HepG2 (cell line): ENCODE results near the gene ASXL1. TPM values are rescaled to one million over a fixed set of nuclear protein-coding genes. Genes with fewer than 3 reads are reported as not detected.
A peak's percentile ranks its signal among the peaks of the same experiment; 100 is the strongest.

Experiments used
- CENPX ChIP-seq: sonication (generic); formaldehyde crosslinking; IDR thresholded peaks from 2 replicates; pipeline ENCODE4 v1.9.0; 2021; ENCODE audit warnings: mild to moderate bottlenecking, missing genetic modification reagents, moderate library complexity
- ESRRA ChIP-seq: sonication (generic); formaldehyde crosslinking; IDR thresholded peaks from 2 replicates; pipeline ENCODE4 v1.5.1; 2020; ENCODE audit warnings: mild to moderate bottlenecking, low read depth, missing genetic modification reagents
- FOXO1 ChIP-seq: sonication (generic); formaldehyde crosslinking; IDR thresholded peaks from 2 replicates; pipeline ENCODE4 v1.4.0; 2020; ENCODE audit warnings: missing genetic modification reagents
- IRF1 ChIP-seq: sonication (generic); formaldehyde crosslinking; IDR thresholded peaks from 2 replicates; pipeline ENCODE4 v1.4.0; 2020; ENCODE audit warnings: low read depth, mild to moderate bottlenecking, missing genetic modification reagents
- NFE2L1 ChIP-seq: sonication (generic); formaldehyde crosslinking; IDR thresholded peaks from 2 replicates; pipeline ENCODE4 v1.4.0; 2020; ENCODE audit warnings: missing genetic modification reagents, mild to moderate bottlenecking, borderline replicate concordance
- PHF21A ChIP-seq: sonication (generic); formaldehyde crosslinking; IDR thresholded peaks from 2 replicates; pipeline ENCODE4 v1.5.0; 2020; ENCODE audit warnings: mild to moderate bottlenecking, missing genetic modification reagents
- SOX13 ChIP-seq, 3 experiments: fragments of 450-650 bp in 1 of 3; sonication (generic) in 1 of 3; formaldehyde crosslinking in 1 of 3; IDR thresholded peaks in 2 of 3; conservative IDR thresholded peaks in 1 of 3; 2 replicates each; pipeline versions ENCODE4 v1.5.0 to v1.6.1; 2016 to 2020; ENCODE audit warnings: antibody characterized with exemption in 1 of 3, mild to moderate bottlenecking in 1 of 3, missing compliant biosample characterization in 1 of 3, missing genetic modification reagents in 1 of 3, moderate library complexity in 1 of 3
- SOX5 ChIP-seq: IDR thresholded peaks from 2 replicates; pipeline ENCODE4 v1.6.1; 2016; ENCODE audit warnings: borderline replicate concordance
- U2AF2 ChIP-seq: fragments of 200-400 bp; formaldehyde crosslinking; IDR thresholded peaks from 2 replicates; pipeline ENCODE4 v1.6.1; 2017; ENCODE audit warnings: low read depth, mild to moderate bottlenecking, low read length
- ZMYM3 ChIP-seq: sonication (generic); formaldehyde crosslinking; IDR thresholded peaks from 2 replicates; pipeline ENCODE4 v1.5.1; 2020; ENCODE audit warnings: mild to moderate bottlenecking, missing genetic modification reagents
- ZNF30 ChIP-seq: sonication (generic); formaldehyde crosslinking; IDR thresholded peaks from 2 replicates; pipeline ENCODE4 v1.5.0; 2020; ENCODE audit warnings: mild to moderate bottlenecking, missing genetic modification reagents
- ZNF329 ChIP-seq: sonication (generic); formaldehyde crosslinking; IDR thresholded peaks from 2 replicates; pipeline ENCODE4 v1.9.0; 2021; ENCODE audit warnings: low read depth, mild to moderate bottlenecking, missing genetic modification reagents
- ZNF468 ChIP-seq: sonication (generic); formaldehyde crosslinking; IDR thresholded peaks from 2 replicates; pipeline ENCODE4 v1.8.0; 2022; ENCODE audit warnings: mild to moderate bottlenecking, moderate library complexity, missing genetic modification reagents
- polyA plus RNA-seq, 8 experiments: library from polyadenylated mRNA; depleted of rRNA in 3 of 8; stranded (reverse) in 7 of 8; unstranded in 1 of 8; fragments of >200 nt; fragmentation: Illumina TruSeq in 4 of 8; extraction: Trizol in 4 of 8; gene quantifications; 2 replicates each; pipeline versions ENCODE4 v1.2.1 to v1.2.3, GENCODE V29; 2011 to 2016; ENCODE audit warnings: low read depth in 4 of 8, missing spikeins in 1 of 8, mixed read lengths in 1 of 8; ENCODE audit not compliant: insufficient read depth in 1 of 8
- total RNA-seq, 5 experiments: library from RNA; depleted of rRNA; stranded (reverse); fragments of >200 nt; fragmentation: Illumina TruSeq; extraction: Trizol; gene quantifications; 2 replicates each; pipeline ENCODE4 v1.2.3, GENCODE V29; 2016; ENCODE audit warnings: low read depth in 1 of 5
- TF ChIP-seq, protein P1 (sequence below), 2 experiments: fragments of 450-650 bp in 1 of 2; sonication (generic) in 1 of 2; formaldehyde crosslinking in 1 of 2; IDR thresholded peaks; 2 replicates each; pipeline versions ENCODE4 v1.6.1 to v1.8.0; 2016 to 2022; ENCODE audit warnings: antibody characterized with exemption in 1 of 2, mild to moderate bottlenecking in 1 of 2, missing genetic modification reagents in 1 of 2
- TF ChIP-seq, protein P2 (sequence below): IDR thresholded peaks from 2 replicates; pipeline ENCODE4 v1.6.1; 2016; ENCODE audit warnings: missing biosample characterization, missing genetic modification reagents, low read depth
- TF ChIP-seq, protein P3 (sequence below): fragments of 450-650 bp; IDR thresholded peaks from 2 replicates; pipeline ENCODE4 v1.6.1; 2016

The ASXL1 gene
- total and polyA plus RNA-seq, 2 of the 13 experiments (the other 11 are each of a cell fraction or from before 2014, with no cell fraction given) = 62.1 to 74.8 TPM

DNA sequence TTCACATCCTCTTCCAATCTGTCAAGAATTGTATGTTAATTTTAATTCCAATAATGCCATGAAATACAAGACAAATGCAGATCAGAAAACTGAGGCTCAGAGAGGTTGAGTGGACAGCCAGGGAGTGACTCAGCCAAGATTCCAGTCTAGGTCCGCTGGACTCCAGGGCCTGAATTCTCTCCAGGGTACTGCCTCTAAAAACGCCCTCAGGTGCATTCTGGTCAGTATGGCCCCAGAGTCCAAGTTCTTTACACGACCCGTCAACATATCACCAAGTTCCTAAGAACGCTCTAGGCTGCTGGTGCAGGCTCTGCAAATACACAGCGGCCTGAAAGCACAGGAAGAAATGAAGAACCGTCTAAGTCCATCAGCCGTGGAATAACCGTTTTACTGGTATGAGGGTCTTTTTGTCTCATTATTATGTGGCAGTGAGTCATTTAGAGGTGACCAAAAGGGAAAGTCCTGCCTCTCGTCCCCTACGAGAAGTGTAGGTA lies 709 bp upstream of the ASXL1 start (continued):
- TF ChIP-seq, protein P1, sequence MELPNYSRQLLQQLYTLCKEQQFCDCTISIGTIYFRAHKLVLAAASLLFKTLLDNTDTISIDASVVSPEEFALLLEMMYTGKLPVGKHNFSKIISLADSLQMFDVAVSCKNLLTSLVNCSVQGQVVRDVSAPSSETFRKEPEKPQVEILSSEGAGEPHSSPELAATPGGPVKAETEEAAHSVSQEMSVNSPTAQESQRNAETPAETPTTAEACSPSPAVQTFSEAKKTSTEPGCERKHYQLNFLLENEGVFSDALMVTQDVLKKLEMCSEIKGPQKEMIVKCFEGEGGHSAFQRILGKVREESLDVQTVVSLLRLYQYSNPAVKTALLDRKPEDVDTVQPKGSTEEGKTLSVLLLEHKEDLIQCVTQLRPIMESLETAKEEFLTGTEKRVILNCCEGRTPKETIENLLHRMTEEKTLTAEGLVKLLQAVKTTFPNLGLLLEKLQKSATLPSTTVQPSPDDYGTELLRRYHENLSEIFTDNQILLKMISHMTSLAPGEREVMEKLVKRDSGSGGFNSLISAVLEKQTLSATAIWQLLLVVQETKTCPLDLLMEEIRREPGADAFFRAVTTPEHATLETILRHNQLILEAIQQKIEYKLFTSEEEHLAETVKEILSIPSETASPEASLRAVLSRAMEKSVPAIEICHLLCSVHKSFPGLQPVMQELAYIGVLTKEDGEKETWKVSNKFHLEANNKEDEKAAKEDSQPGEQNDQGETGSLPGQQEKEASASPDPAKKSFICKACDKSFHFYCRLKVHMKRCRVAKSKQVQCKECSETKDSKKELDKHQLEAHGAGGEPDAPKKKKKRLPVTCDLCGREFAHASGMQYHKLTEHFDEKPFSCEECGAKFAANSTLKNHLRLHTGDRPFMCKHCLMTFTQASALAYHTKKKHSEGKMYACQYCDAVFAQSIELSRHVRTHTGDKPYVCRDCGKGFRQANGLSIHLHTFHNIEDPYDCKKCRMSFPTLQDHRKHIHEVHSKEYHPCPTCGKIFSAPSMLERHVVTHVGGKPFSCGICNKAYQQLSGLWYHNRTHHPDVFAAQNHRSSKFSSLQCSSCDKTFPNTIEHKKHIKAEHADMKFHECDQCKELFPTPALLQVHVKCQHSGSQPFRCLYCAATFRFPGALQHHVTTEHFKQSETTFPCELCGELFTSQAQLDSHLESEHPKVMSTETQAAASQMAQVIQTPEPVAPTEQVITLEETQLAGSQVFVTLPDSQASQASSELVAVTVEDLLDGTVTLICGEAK (IDR thresholded peaks at IDR 0.05) = no peak
- TF ChIP-seq, protein P1 (CRISPR knock-in tag; IDR thresholded peaks at IDR 0.05) = no peak
- TF ChIP-seq ZMYM3 (CRISPR knock-in tag) = no peak
- TF ChIP-seq, protein P2, sequence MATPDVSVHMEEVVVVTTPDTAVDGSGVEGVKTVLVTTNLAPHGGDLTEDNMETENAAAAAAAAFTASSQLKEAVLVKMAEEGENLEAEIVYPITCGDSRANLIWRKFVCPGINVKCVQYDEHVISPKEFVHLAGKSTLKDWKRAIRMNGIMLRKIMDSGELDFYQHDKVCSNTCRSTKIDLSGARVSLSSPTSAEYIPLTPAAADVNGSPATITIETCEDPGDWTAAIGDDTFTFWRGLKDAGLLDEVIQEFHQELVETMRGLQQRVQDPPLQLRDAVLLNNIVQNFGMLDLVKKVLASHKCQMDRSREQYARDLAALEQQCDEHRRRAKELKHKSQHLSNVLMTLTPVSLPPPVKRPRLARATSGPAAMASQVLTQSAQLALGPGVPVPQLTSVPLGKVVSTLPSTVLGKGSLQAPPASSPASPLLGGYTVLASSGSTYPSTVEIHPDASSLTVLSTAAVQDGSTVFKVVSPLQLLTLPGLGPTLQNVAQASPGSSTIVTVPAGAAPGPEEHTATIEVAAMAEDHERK = no peak
- TF ChIP-seq IRF1 (CRISPR knock-in tag) = no peak
- no peak for TF ChIP-seq FOXO1 (CRISPR knock-in tag)
- TF ChIP-seq NFE2L1 (CRISPR knock-in tag) = peak; percentile 75; the same call in 1 of the 2 replicates
- TF ChIP-seq SOX5 = no peak
- TF ChIP-seq SOX13 (IDR thresholded peaks at IDR 0.05) = no peak
- peak in 1 of 2 experiments; percentile 82; a peak in 1 of 4 replicates for TF ChIP-seq SOX13 (CRISPR knock-in tag; conservative IDR thresholded peaks at IDR 0.05 in 1 of 2, IDR thresholded peaks at IDR 0.05 in 1 of 2)
- TF ChIP-seq ZNF468 (CRISPR knock-in tag) = no peak
- TF ChIP-seq ZNF329 (CRISPR knock-in tag) = no peak
- no peak for TF ChIP-seq U2AF2
- TF ChIP-seq ZNF30 (CRISPR knock-in tag) = 0 out of 2 replicates have a peak, but pooled peaks have one; percentile 72
- no peak for TF ChIP-seq CENPX (CRISPR knock-in tag)
- TF ChIP-seq, protein P3, sequence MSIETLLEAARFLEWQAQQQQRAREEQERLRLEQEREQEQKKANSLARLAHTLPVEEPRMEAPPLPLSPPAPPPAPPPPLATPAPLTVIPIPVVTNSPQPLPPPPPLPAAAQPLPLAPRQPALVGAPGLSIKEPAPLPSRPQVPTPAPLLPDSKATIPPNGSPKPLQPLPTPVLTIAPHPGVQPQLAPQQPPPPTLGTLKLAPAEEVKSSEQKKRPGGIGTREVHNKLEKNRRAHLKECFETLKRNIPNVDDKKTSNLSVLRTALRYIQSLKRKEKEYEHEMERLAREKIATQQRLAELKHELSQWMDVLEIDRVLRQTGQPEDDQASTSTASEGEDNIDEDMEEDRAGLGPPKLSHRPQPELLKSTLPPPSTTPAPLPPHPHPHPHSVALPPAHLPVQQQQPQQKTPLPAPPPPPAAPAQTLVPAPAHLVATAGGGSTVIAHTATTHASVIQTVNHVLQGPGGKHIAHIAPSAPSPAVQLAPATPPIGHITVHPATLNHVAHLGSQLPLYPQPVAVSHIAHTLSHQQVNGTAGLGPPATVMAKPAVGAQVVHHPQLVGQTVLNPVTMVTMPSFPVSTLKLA = no peak
- no peak for TF ChIP-seq PHF21A
- TF ChIP-seq ESRRA (CRISPR knock-in tag) = no peak; the same call in 1 of the 2 replicates
